Measurements from ENCODE around the gene ZNF366. TPM values are rescaled to one million over a fixed set of nuclear protein-coding genes. Genes with fewer than 3 reads are reported as not detected.

Gene ZNF366
- 1 to 10 TPM; 3.4 to 4.6 (median 3.8) TPM for polyA plus RNA-seq (ENCODE audit: insufficient read length in 4 of 4)

GRCh38 chr5:72507231-72507906 is at the start of gene ZNF366:
Gene ZNF366, minus strand, starts transcription at chr5:72507410. Its CDS starts 45,914 bp downstream, at chr5:72461496.
- DNase-seq (ENCODE audit: low read depth in 4 of 4, low spot score in 2 of 4) = no peak

- peak; percentile 41 to 68 (median 52) for DNase-seq (ENCODE audit: low read depth in 4 of 4, low spot score in 2 of 4)
Observed at GRCh38 chr5:72556351-72557166, 49.3 kb upstream of the ZNF366 start.

- DNase-seq (ENCODE audit: low read depth in 4 of 4, low spot score in 2 of 4) = no peak
Observed at GRCh38 chr5:72555871-72556270, 48.7 kb upstream of the ZNF366 start.

- DNase-seq (ENCODE audit: low read depth in 4 of 4, low spot score in 2 of 4) = no peak
Observed at GRCh38 chr5:72554897-72555296, 47.7 kb upstream of the ZNF366 start.

- no peak for DNase-seq (ENCODE audit: low read depth in 4 of 4, low spot score in 2 of 4)
Observed at GRCh38 chr5:72552041-72552557, 44.9 kb upstream of the ZNF366 start.

- no peak for DNase-seq (ENCODE audit: low read depth in 4 of 4, low spot score in 2 of 4)
Observed at GRCh38 chr5:72550595-72550994, 43.4 kb upstream of the ZNF366 start.

GRCh38 chr5:72543811-72544210 is 36.6 kb upstream of the ZNF366 start:
- DNase-seq (ENCODE audit: low read depth in 4 of 4, low spot score in 2 of 4) = no peak

GRCh38 chr5:72543365-72543764 is 36.2 kb upstream of the ZNF366 start:
- DNase-seq (ENCODE audit: low read depth in 4 of 4, low spot score in 2 of 4) = no peak

- no peak for DNase-seq (ENCODE audit: low read depth in 4 of 4, low spot score in 2 of 4)
Observed at GRCh38 chr5:72542695-72543094, 35.5 kb upstream of the ZNF366 start.

- DNase-seq (ENCODE audit: low read depth in 4 of 4, low spot score in 2 of 4) = no peak
Observed at GRCh38 chr5:72541501-72542225, 34.5 kb upstream of the ZNF366 start.

- no peak for DNase-seq (ENCODE audit: low read depth in 4 of 4, low spot score in 2 of 4)
Observed at GRCh38 chr5:72540759-72541438, 33.7 kb upstream of the ZNF366 start.

GRCh38 chr5:72539726-72540125 is 32.5 kb upstream of the ZNF366 start:
- no peak for DNase-seq (ENCODE audit: low read depth in 4 of 4, low spot score in 2 of 4)

GRCh38 chr5:72539038-72539437 is 31.8 kb upstream of the ZNF366 start:
- DNase-seq (ENCODE audit: low read depth in 4 of 4, low spot score in 2 of 4) = no peak

GRCh38 chr5:72537166-72537565 is 30.0 kb upstream of the ZNF366 start:
- DNase-seq (ENCODE audit: low read depth in 4 of 4, low spot score in 2 of 4) = no peak

- no peak for DNase-seq (ENCODE audit: low read depth in 4 of 4, low spot score in 2 of 4)
Observed at GRCh38 chr5:72531496-72532190, 24.4 kb upstream of the ZNF366 start.

GRCh38 chr5:72530196-72530595 is 23.0 kb upstream of the ZNF366 start:
- no peak for DNase-seq (ENCODE audit: low read depth in 4 of 4, low spot score in 2 of 4)

- DNase-seq (ENCODE audit: low read depth in 4 of 4, low spot score in 2 of 4) = no peak
Observed at GRCh38 chr5:72529383-72529782, 22.2 kb upstream of the ZNF366 start.

GRCh38 chr5:72525816-72526215 is 18.6 kb upstream of the ZNF366 start:
- no peak for DNase-seq (ENCODE audit: low read depth in 4 of 4, low spot score in 2 of 4)

- no peak for DNase-seq (ENCODE audit: low read depth in 4 of 4, low spot score in 2 of 4)
Observed at GRCh38 chr5:72523960-72524582, 16.9 kb upstream of the ZNF366 start.

Measured in left renal cortex interstitium (tissue), 4 donors.